Measurements from ENCODE around the gene SMC1A.

The SMC1A gene

DNA sequence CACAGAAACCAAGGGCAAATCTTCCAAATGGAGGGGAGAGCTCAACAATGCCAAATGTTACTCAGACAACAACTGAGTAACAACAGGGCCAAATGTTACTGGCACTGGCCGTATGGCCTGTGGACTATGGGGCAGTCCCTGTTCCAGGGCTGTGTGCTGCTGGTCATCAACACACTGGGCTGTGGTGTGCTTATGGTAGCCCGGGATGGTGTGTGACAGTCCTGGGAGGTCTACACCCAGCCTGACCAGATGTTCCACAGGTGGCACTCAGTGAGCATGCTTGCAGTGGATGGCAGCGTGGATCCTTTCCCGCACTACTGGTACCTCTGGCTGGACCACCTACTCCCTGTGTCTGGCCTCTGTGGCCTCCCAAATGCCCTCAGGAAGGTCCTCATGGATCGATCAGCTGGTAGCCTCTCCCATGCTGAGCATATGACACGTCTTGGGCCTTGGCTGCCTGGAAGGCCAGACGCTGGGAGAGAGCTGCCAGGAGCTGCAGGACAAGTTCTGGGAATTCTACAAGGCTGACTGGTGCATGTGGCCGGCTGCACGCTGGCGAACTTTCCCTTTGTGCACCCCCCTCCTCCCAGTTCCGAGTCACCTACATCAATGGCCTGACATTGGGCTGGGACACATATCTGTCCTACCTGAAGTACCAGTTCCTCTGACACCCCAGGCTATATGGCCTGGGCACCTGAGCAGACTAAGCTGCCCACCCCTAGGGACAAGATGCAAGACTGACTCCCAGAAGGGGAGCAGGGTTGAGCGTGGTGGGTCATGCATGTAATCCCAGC, 81.4 kb downstream of the SMC1A start:
- DNase-seq (ENCODE audit: low read depth), result no peak

DNA sequence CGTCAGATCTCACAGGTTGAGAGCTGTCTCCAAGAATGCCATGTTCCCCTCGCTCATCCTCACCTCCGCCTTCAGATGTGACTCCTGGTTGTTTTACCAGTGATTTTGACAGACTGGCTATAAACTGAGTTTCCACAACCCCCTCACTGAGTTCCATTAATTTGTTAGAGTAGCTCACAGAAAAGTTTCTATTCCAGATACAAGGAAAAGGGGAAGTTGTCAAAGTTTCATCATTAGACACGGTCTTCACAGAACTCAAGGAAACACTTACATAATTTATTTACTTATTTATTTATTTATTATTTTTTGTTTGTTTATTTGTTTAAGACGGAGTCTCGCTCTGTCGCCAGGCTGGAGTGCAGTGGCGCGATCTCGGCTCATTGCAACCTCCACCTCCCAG, 85.4 kb downstream of the SMC1A start:
- no peak for DNase-seq (ENCODE audit: low read depth)

DNA sequence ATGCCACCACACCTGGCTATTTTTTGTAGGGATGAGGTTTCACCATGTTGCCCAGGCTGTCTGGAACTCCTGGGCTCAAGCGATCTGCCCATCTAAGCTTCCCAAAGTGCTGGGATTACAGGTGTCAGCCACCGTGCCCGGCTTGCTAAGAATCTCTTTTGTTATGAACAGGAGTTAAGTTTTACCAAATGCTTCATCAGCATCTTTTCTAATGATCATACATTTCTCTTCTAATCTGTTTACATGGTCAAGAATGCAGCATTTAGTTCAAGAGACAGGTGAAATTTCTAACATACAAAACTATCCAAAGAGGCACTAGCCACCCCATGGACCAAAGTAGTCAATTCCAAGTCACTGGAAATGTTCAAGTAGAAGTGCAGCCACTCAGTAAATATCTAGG, 88.6 kb downstream of the SMC1A start:
- no peak for DNase-seq (ENCODE audit: low read depth)

DNA sequence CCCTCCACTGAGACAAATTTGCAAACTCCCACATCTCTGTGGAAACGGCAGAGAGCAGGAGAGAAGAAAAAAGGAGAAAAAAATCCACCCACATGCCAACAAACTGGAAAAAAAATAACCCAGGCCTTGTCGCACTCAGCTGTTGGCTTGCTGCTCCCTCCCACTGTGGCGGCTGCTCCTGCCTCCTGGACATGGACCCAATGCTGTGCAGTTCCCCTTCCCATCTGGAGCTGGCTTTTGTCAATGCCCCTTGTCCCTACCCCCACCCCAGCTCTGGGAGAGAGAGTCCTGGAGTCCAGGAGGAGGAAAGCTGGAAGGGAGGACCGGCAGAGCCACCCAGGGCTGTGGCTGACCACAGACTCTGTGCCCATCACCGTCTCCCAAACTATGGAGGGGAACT, 90.2 kb downstream of the SMC1A start:
- DNase-seq (ENCODE audit: low read depth), result no peak

DNA sequence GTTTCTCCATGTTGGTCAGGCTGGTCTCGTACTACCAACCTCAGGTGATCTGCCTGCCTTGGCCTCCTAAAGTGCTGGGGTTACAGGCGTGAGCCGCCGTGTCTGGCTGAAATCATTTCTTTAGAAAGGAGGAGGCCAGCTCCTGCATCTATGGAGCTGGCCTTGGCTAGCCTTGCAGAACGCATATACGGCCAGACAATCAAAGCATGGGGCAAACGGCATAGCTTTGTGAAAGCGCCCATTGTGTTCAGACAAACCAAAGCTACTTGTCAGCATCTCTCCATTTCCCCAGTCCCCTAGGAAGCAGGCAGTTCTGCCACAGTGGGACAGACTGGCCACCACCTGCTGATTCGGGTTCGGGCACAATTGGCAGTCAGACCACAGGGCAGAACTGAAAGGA, 92.1 kb downstream of the SMC1A start:
- DNase-seq (ENCODE audit: low read depth), result no peak

DNA sequence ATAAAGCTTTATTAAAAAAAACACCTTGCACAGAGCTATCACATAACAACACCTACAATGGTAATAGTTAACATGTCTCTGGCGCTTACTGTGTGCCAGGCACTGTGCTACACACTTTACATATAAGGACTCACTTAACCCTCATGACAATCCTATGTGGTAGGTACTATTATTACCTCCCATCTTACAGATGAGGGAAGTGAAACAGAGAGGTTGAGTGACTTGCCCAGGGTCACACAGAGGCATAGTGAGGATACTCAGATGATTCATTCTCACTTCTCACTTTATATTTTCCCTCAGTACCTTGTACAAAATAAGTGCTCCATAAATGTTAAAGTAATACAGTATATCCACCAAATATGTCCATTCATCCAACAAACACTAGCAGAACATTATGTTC, 97.7 kb downstream of the SMC1A start:
- no peak for DNase-seq (ENCODE audit: low read depth)

All from T follicular helper cell (primary cell).